Activated CD4-positive, alpha-beta T cell treated with anti-CD3 and anti-CD28 coated beads, Interleukin-2, amount 50 U/mL, for 24 hours (primary cell): ENCODE data around the gene TEDC2.

Experiments used
- DNase-seq, 2 donors: peaks; one replicate each; pipeline ENCODE4 v3.0.0-alpha.2; 2020; ENCODE audit warnings: low read depth in 1 of 2, low spot score in 1 of 2

TEDC2 gene

GRCh38 chr16:2494616-2495015 is 34.7 kb downstream of the TEDC2 start:
- no peak for DNase-seq

GRCh38 chr16:2495041-2495440 is 35.1 kb downstream of the TEDC2 start:
- DNase-seq, result no peak

GRCh38 chr16:2496223-2497115 is 36.6 kb downstream of the TEDC2 start:
- DNase-seq, result no peak

- no peak for DNase-seq
Observed at GRCh38 chr16:2497116-2497630, 37.3 kb downstream of the TEDC2 start.

GRCh38 chr16:2497695-2498484 is 38.0 kb downstream of the TEDC2 start:
- no peak for DNase-seq

- DNase-seq, result no peak
Observed at GRCh38 chr16:2498531-2499253, 38.8 kb downstream of the TEDC2 start.

GRCh38 chr16:2499454-2499853 is 39.5 kb downstream of the TEDC2 start:
- no peak for DNase-seq

GRCh38 chr16:2499890-2500429 is 40.1 kb downstream of the TEDC2 start:
- no peak for DNase-seq

- DNase-seq, result no peak
Observed at GRCh38 chr16:2500430-2500917, 40.6 kb downstream of the TEDC2 start.

- DNase-seq, result peak; percentile 68 to 73
Observed at GRCh38 chr16:2500918-2501750, 41.2 kb downstream of the TEDC2 start.

- no peak for DNase-seq
Observed at GRCh38 chr16:2501946-2502895, 42.3 kb downstream of the TEDC2 start.

GRCh38 chr16:2505695-2506094 is 45.8 kb downstream of the TEDC2 start:
- DNase-seq, result no peak

GRCh38 chr16:2507052-2507659 is 47.2 kb downstream of the TEDC2 start:
- no peak for DNase-seq

- no peak for DNase-seq
Observed at GRCh38 chr16:2507665-2508064, 47.8 kb downstream of the TEDC2 start.

- no peak for DNase-seq
Observed at GRCh38 chr16:2508722-2509400, 49.0 kb downstream of the TEDC2 start.

- no peak for DNase-seq
Observed at GRCh38 chr16:2511128-2511800, 51.4 kb downstream of the TEDC2 start.

- DNase-seq, result no peak
Observed at GRCh38 chr16:2511996-2512734, 52.3 kb downstream of the TEDC2 start.
